DMS153 (cell line): Measurements from ENCODE around the gene PYCR2.

Experiments used
- DNase-seq: peaks from one replicate; lab custom pipeline; 2025; lab: John Stamatoyannopoulos, UW

The PYCR2 gene

DNA sequence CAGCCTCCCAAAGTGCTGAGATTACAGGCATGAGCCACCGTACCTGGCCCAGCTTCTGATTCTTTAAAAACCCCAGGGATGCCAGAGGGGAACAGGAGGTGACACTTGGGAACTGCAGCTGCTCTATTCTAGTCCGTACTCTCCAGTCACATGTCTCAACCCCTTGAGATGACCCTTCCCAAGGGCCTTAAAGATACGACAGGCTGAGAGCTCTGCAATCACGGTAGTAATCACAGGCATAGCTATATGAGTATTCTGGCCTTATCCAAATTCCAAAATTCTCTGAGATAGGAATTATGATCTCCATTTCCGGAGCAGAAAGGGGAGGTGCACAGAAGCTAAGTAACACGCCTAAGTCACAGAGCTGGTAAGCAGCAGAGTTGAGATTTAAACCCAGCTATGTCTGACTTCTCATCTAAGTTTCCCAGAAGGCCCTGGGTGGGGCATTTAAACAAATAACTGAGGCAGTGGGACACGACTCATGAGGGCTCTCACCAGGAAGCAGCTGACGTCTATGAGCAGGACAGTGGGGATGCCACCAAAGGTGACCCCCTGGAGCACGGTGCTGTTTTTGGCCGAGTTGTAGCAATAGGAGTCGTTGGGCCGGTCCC lies 47.0 kb downstream of the PYCR2 start:
- DNase-seq, result no peak

GRCh38 chr1:225875044-225875815 lies 48.8 kb downstream of the PYCR2 start:
- DNase-seq, result peak; percentile 89

GRCh38 chr1:225874431-225874830 lies 49.6 kb downstream of the PYCR2 start:
- DNase-seq, result no peak

DNA sequence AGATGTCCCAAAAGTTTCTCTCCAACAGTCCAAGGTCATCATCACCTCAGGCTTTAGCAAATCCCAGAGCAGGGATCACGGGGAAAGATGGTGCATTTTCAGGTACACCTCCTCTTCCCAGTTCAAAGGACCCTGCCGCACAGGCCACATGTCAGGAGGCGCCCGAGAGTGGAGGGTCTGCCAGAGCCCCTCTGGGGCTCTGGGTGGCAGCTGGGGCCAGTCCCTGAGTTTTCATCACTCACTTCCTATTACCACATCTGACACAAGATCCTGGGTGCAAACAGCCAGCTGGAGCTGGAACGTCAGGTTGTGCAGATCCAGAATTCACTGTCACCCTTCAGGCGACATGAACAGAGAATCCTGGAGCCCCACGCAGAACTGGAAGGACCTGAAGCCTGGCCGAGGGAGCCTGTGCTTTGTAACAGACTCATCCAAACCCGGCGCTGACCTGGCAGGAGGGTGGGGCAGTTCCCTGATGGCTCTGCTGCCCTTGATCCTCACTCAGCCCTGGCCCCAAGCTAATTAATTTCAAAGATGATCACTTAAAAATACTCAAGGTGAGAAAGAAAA lies 50.7 kb downstream of the PYCR2 start:
- DNase-seq, result no peak

DNA sequence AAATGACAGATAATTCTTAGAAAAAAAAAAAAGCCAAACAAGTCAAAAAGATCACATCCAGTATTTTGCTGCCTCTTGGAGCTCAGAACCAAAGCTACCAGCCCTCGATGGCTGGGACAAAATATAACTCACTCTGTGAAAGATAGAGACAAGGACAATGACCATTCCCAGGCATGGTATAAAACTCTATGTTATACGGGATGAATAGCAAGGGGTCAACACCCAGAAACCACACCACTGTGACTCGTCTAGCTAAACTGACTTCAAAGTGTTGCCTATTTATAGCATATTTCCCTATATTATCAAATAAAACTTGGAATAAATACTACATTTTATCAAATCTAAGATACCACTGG lies 52.0 kb downstream of the PYCR2 start:
- DNase-seq, result no peak

- DNase-seq, result peak; percentile 97
These were observed 52.5 kb downstream of the PYCR2 start for GRCh38 chr1:225871359-225872074.

GRCh38 chr1:225870911-225871310 lies 53.1 kb downstream of the PYCR2 start:
- peak; percentile 72 for DNase-seq
